ENCODE measurements around the gene LCN15. TPM values are rescaled to one million over a fixed set of nuclear protein-coding genes. Genes with fewer than 3 reads are reported as not detected.

LCN15 gene
- total RNA-seq = not detected in 2 replicates

GRCh38 chr9:136764301-136764891 lies at the start of gene LCN15:
Gene LCN15 (minus strand): TSS chr9:136764518. CDS start chr9:136764488, 30 bp downstream.

GRCh38 chr9:136807281-136808074 lies 43.2 kb upstream of the LCN15 start, which contains the start of gene RABL6:
Gene RABL6 (plus strand): TSS chr9:136807948. CDS start chr9:136808197, 249 bp downstream.

GRCh38 chr9:136796238-136796774 lies 32.0 kb upstream of the LCN15 start, which contains the start of gene CCDC183:
Gene CCDC183 (plus strand): TSS chr9:136796338. CDS start chr9:136796398, 60 bp downstream.

GRCh38 chr9:136790640-136791515 lies 26.6 kb upstream of the LCN15 start, which contains the start of gene TMEM141:
Gene TMEM141 (plus strand): TSS chr9:136791344. CDS start chr9:136791371, 27 bp downstream.

GRCh38 chr9:136748201-136748600 lies 16.1 kb downstream of the LCN15 start, which contains the start of gene LCN6:
Gene LCN6 (minus strand): TSS chr9:136748525. CDS start chr9:136748483, 42 bp downstream.

GRCh38 chr9:136742591-136743391 lies 21.5 kb downstream of the LCN15 start, which contains the start of gene LCN10:
Gene LCN10 (minus strand): TSS chr9:136742940. CDS start chr9:136742903, 37 bp downstream.

GRCh38 chr9:136711751-136712689 lies 52.3 kb downstream of the LCN15 start, which contains the start of gene DIPK1B:
Gene DIPK1B (plus strand): TSS chr9:136712572. CDS start chr9:136712666, 94 bp downstream.

Other genes with a start within 250 kb of the LCN15 start
- 10.7 and 24.4 TPM in 2 replicates for gene NOTCH1, start 218.5 kb downstream of the LCN15 start, total RNA-seq
- 7.2 and 12.2 TPM in 2 replicates for gene EGFL7, start 101.6 kb downstream of the LCN15 start, total RNA-seq
- 52.0 and 54.6 TPM in 2 replicates for gene AGPAT2, start 77.1 kb downstream of the LCN15 start, total RNA-seq
- 0.22 and 1.1 TPM in 2 replicates for gene DIPK1B, start 51.9 kb downstream of the LCN15 start, total RNA-seq
- not detected in 2 replicates for gene LCN10, start 21.6 kb downstream of the LCN15 start, total RNA-seq
- gene LCN6, start 16.0 kb downstream of the LCN15 start, total RNA-seq = not detected in 2 replicates
- gene LCN8, start 6.3 kb downstream of the LCN15 start, total RNA-seq = not detected in 2 replicates
- 52.2 and 62.0 TPM in 2 replicates for gene TMEM141, start 26.8 kb upstream of the LCN15 start, total RNA-seq
- 0.37 TPM in 1 of 2 replicates, not detected in the other for gene CCDC183, start 31.8 kb upstream of the LCN15 start, total RNA-seq
- gene RABL6, start 43.4 kb upstream of the LCN15 start, total RNA-seq = 66.7 and 87.5 TPM in 2 replicates
- 1.4 and 3.5 TPM in 2 replicates for gene AJM1, start 78.0 kb upstream of the LCN15 start, total RNA-seq
- 44.4 and 70.9 TPM in 2 replicates for gene PHPT1, start 84.9 kb upstream of the LCN15 start, total RNA-seq
- 1.1 and 3.1 TPM in 2 replicates for gene MAMDC4, start 87.8 kb upstream of the LCN15 start, total RNA-seq
- 265 and 280 TPM in 2 replicates for gene EDF1, start 101.8 kb upstream of the LCN15 start, total RNA-seq
- gene TRAF2, start 122.0 kb upstream of the LCN15 start, total RNA-seq = 9.6 and 16.3 TPM in 2 replicates
- gene FBXW5, start 180.2 kb upstream of the LCN15 start, total RNA-seq = 167 and 192 TPM in 2 replicates
- gene C8G, start 180.7 kb upstream of the LCN15 start, total RNA-seq = 0.37 TPM in 1 of 2 replicates, not detected in the other
- gene LCN12, start 187.8 kb upstream of the LCN15 start, total RNA-seq = 0.12 TPM in 1 of 2 replicates, not detected in the other
- gene PTGDS, start 213.0 kb upstream of the LCN15 start, total RNA-seq = 1.2 and 40.7 TPM in 2 replicates
- 0.66 and 6.4 TPM in 2 replicates for gene LCNL1, start 218.5 kb upstream of the LCN15 start, total RNA-seq
- gene PAXX, start 227.9 kb upstream of the LCN15 start, total RNA-seq = 23.9 and 25.1 TPM in 2 replicates
- gene CLIC3, start 232.1 kb upstream of the LCN15 start, total RNA-seq = 0.55 and 3.0 TPM in 2 replicates

Data from uterine smooth muscle cell (primary cell).